GM12873 (cell line): Measurements from ENCODE around the gene OR2Y1.

ENCODE experiments used
- CTCF ChIP-seq: IDR thresholded peaks from 2 replicates; pipeline ENCODE4 v1.5.1; 2012; ENCODE audit warnings: low read depth, mild to moderate bottlenecking, moderate library complexity, low read length, control low read depth; ENCODE audit not compliant: insufficient read depth; ENCODE audit errors: missing control alignments

Gene OR2Y1

GRCh38 chr5:180692429-180692828, 47.4 kb downstream of the OR2Y1 start:
- TF ChIP-seq CTCF = no peak

GRCh38 chr5:180691046-180691445, 48.8 kb downstream of the OR2Y1 start:
- no peak for TF ChIP-seq CTCF

- no peak for TF ChIP-seq CTCF
These were observed 49.3 kb downstream of the OR2Y1 start for GRCh38 chr5:180690562-180690961.

GRCh38 chr5:180689775-180690174, 50.1 kb downstream of the OR2Y1 start:
- TF ChIP-seq CTCF = no peak
